Activated naive CD4-positive, alpha-beta T cell treated with anti-CD3 and anti-CD28 coated beads, Interleukin-2, amount 10 ng/mL, durations not matched to agents 7 days and 5 days (primary cell): ENCODE data around the gene VPS54.

Experiments
- CTCF ChIA-PET: fragments of 350-600 bp; sonication (Branson Sonifier 250); formaldehyde crosslinking; loops from one replicate; lab custom pipeline; 2021; ENCODE audit warnings: antibody characterized with exemption; lab: Charles Lee
- DNase-seq: peaks from one replicate; pipeline ENCODE4 v3.0.0-alpha.2; 2020
- H3K27ac Mint-ChIP-seq: one replicate; pipeline ENCODE4 v1.8.0; 2021; ENCODE audit warnings: mild to moderate bottlenecking, moderate library complexity, mixed read lengths
- H3K27me3 Mint-ChIP-seq: one replicate; pipeline ENCODE4 v1.8.0; 2021; ENCODE audit warnings: mild to moderate bottlenecking, mixed read lengths
- H3K36me3 Mint-ChIP-seq: one replicate; pipeline ENCODE4 v1.8.0; 2021; ENCODE audit warnings: mixed read lengths
- H3K4me1 Mint-ChIP-seq: one replicate; pipeline ENCODE4 v1.8.0; 2021; ENCODE audit warnings: mixed read lengths
- H3K4me3 Mint-ChIP-seq: one replicate; pipeline ENCODE4 v1.8.0; 2021; ENCODE audit warnings: mild to moderate bottlenecking, moderate library complexity, mixed read lengths
- H3K9me3 Mint-ChIP-seq: one replicate; pipeline ENCODE4 v1.8.0; 2021; ENCODE audit warnings: mixed read lengths

The VPS54 gene

GRCh38 chr2:63891488-63892030 lies 127.7 kb downstream of the VPS54 start:
- Mint-ChIP-seq H3K27me3 (no peaks in the 10 kb centered on the region), H3K9me3 (no peaks in the 10 kb centered on the region), H3K36me3 (peaks cover 62% of the 10 kb centered on the region), H3K4me1 (no peaks in the 10 kb centered on the region), H3K27ac (no peak overlapping the region), H3K4me3 (no peak overlapping the region)
- DNase-seq = no peak
- CTCF ChIA-PET = interaction anchor here (1.1 kb wide), 1 partner anchor 31 kb away, joined by 3 read pairs; no protein-coding TSS in a partner anchor

GRCh38 chr2:63890678-63891077 lies 128.6 kb downstream of the VPS54 start:
- no peak overlapping the region for H3K4me3 Mint-ChIP-seq
- H3K27me3 Mint-ChIP-seq = no peaks in the 10 kb centered on the region
- DNase-seq = no peak
- H3K9me3 Mint-ChIP-seq = no peaks in the 10 kb centered on the region
- CTCF ChIA-PET = interaction anchor here (1.1 to 1.9 kb wide), 5 partner anchors 9 to 197 kb away, joined by 5 to 11 read pairs (median 6); no protein-coding TSS in a partner anchor
- no peak overlapping the region for H3K27ac Mint-ChIP-seq
- H3K36me3 Mint-ChIP-seq = peaks cover 60% of the 10 kb centered on the region
- no peaks in the 10 kb centered on the region for H3K4me1 Mint-ChIP-seq

DNA sequence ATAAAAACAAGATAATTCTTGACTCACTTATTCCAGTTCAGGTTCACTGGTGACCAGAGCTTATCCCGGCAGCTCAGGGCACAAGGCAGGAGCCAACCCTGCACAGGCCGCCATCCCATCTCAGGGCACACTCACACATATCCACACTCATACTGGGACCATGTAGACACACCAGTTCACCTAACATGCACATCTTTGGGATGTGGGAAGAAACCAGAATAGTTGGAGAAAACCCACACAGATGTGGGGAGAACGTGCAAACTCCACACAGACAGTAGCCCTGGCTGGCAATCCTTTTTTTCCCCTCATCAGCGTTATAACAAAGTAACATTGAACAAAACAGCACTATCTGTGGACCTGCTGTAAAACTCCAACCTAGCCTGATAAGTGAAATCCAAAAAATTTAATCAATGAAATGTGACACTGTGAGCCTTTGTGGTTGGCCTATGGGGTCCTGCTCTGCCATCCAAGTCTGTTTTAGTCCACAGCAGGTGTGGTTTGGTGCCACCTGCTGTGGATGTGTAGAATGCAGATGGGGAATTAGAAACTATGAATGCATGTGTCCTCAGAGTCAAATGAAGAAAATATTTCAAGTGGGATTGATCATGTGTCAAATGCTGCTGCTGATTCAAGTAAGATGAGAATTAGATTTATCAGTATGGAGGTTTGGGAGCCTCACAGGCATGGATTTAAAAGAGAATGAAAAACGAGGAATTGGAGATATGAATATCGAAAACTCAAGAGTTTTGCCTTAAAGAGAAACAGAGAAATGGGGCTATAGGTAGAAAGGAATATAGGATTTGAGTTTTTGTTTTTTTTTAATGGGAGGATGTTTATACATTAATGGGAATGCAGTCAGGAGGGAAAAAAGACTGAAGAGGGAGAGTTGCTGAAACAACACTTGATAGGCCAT lies 130.5 kb downstream of the VPS54 start:
- H3K27ac Mint-ChIP-seq = peak overlapping the region; percentile 63
- no peaks in the 10 kb centered on the region for H3K4me1 Mint-ChIP-seq
- no peak overlapping the region for H3K4me3 Mint-ChIP-seq
- peaks cover 69% of the 10 kb centered on the region for H3K36me3 Mint-ChIP-seq
- H3K27me3 Mint-ChIP-seq = no peaks in the 10 kb centered on the region
- CTCF ChIA-PET = interaction anchor here (1.9 kb wide), 1 partner anchor 190 kb away, joined by 10 read pairs; no protein-coding TSS in a partner anchor
- peak; percentile 58 for DNase-seq
- H3K9me3 Mint-ChIP-seq = no peaks in the 10 kb centered on the region

DNA sequence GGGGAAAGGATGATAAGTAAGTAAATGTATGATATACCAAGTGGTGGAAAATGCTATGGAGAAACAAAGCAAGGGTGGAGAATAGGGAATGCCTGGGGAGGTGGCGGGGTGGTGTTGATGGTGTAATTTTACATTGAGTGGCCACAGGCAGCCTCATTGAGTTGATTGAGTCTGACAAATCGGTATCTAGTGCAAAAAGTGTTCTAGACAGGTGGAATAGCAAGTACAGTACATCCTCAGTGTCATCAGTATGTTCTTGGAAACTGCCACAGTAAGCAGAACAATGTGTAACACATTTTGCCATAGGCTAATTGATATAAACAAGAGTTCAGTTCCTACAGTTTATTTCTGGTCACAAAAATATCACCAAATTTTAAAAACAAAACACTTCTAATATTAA lies 131.2 kb downstream of the VPS54 start:
- no peaks in the 10 kb centered on the region for H3K9me3 Mint-ChIP-seq
- peaks cover 70% of the 10 kb centered on the region for H3K36me3 Mint-ChIP-seq
- CTCF ChIA-PET = no interaction called here
- no peak overlapping the region for H3K4me3 Mint-ChIP-seq
- peak overlapping the region; percentile 29 for H3K27ac Mint-ChIP-seq
- H3K27me3 Mint-ChIP-seq = no peaks in the 10 kb centered on the region
- DNase-seq = no peak
- peaks cover under 1% of the 10 kb centered on the region for H3K4me1 Mint-ChIP-seq

GRCh38 chr2:63886445-63886844 lies 132.8 kb downstream of the VPS54 start:
- CTCF ChIA-PET = no interaction called here
- Mint-ChIP-seq H3K27ac (no peak overlapping the region), H3K4me3 (no peak overlapping the region), H3K36me3 (peaks cover 73% of the 10 kb centered on the region), H3K27me3 (no peaks in the 10 kb centered on the region), H3K4me1 (peaks cover 13% of the 10 kb centered on the region), H3K9me3 (no peaks in the 10 kb centered on the region)
- no peak for DNase-seq

DNA sequence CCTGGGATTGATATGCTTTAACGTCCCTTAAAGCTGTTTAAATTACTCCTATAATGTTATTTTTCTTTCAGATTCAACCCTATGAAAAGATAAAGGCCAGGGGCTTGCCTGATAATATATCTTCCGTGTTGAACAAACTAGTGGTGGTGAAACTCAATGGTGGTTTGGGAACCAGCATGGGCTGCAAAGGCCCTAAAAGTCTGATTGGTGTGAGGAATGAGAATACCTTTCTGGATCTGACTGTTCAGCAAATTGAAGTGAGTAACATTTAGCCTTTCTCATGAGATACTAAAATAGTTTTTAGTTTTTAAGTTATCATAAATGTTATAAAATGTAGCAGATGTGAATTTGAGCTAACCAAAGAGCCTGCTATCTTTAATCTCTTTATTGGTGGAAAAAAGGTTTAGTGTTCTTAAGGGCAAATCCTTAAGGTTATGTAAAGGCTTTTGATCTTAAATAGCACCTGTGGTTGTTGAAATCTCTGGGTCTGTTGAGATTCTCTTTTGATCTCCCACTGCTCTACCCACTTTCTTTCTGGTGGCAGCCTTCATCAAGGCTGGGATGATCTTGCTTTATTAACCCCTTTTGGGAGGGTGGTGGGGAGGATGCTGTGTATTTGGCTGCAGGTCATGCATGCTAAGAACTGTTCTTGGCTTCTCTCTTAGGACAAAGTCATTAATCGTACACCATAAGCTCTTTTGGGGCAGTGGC lies 136.7 kb downstream of the VPS54 start:
- no peak overlapping the region for H3K27ac Mint-ChIP-seq
- no peaks in the 10 kb centered on the region for H3K27me3 Mint-ChIP-seq
- CTCF ChIA-PET = interaction anchor here (1.5 kb wide), 1 partner anchor 191 kb away, joined by 3 read pairs; no protein-coding TSS in a partner anchor
- no peak for DNase-seq
- peaks cover 57% of the 10 kb centered on the region for H3K36me3 Mint-ChIP-seq
- H3K4me3 Mint-ChIP-seq = no peak overlapping the region
- no peaks in the 10 kb centered on the region for H3K9me3 Mint-ChIP-seq
- peaks cover 22% of the 10 kb centered on the region for H3K4me1 Mint-ChIP-seq

GRCh38 chr2:63881205-63881604 lies 138.0 kb downstream of the VPS54 start:
- H3K27me3 Mint-ChIP-seq = no peaks in the 10 kb centered on the region
- H3K9me3 Mint-ChIP-seq = no peaks in the 10 kb centered on the region
- DNase-seq = no peak
- peak overlapping the region; percentile 8 for H3K27ac Mint-ChIP-seq
- CTCF ChIA-PET = no interaction called here
- H3K4me3 Mint-ChIP-seq = no peak overlapping the region
- H3K36me3 Mint-ChIP-seq = peaks cover 59% of the 10 kb centered on the region
- H3K4me1 Mint-ChIP-seq = peaks cover 24% of the 10 kb centered on the region

- Mint-ChIP-seq H3K9me3 (no peaks in the 10 kb centered on the region), H3K27ac (peak overlapping the region; percentile 47), H3K4me3 (no peak overlapping the region), H3K4me1 (peaks cover 24% of the 10 kb centered on the region), H3K27me3 (no peaks in the 10 kb centered on the region), H3K36me3 (peaks cover 62% of the 10 kb centered on the region)
- CTCF ChIA-PET = no interaction called here
- no peak for DNase-seq
These were observed 138.6 kb downstream of the VPS54 start for GRCh38 chr2:63880625-63881024.

- peaks cover 26% of the 10 kb centered on the region for H3K4me1 Mint-ChIP-seq
- H3K27me3 Mint-ChIP-seq = no peaks in the 10 kb centered on the region
- CTCF ChIA-PET = no interaction called here
- no peak for DNase-seq
- peaks cover 62% of the 10 kb centered on the region for H3K36me3 Mint-ChIP-seq
- no peak overlapping the region for H3K27ac Mint-ChIP-seq
- no peak overlapping the region for H3K4me3 Mint-ChIP-seq
- H3K9me3 Mint-ChIP-seq = no peaks in the 10 kb centered on the region
These were observed 139.3 kb downstream of the VPS54 start for GRCh38 chr2:63879876-63880433.

- Mint-ChIP-seq H3K27ac (no peak overlapping the region), H3K4me1 (peaks cover 27% of the 10 kb centered on the region), H3K36me3 (peaks cover 63% of the 10 kb centered on the region), H3K9me3 (peaks cover 3% of the 10 kb centered on the region), H3K27me3 (no peaks in the 10 kb centered on the region), H3K4me3 (no peak overlapping the region)
- no peak for DNase-seq
- CTCF ChIA-PET = interaction anchor here (1.4 kb wide), 1 partner anchor 18 kb away, joined by 3 read pairs; no protein-coding TSS in a partner anchor
These were observed 140.7 kb downstream of the VPS54 start for GRCh38 chr2:63878486-63878885.

GRCh38 chr2:63876311-63876710 lies 142.9 kb downstream of the VPS54 start:
- Mint-ChIP-seq H3K36me3 (peaks cover 70% of the 10 kb centered on the region), H3K9me3 (peaks cover 5% of the 10 kb centered on the region), H3K27ac (no peak overlapping the region), H3K4me1 (peaks cover 16% of the 10 kb centered on the region), H3K27me3 (no peaks in the 10 kb centered on the region), H3K4me3 (no peak overlapping the region)
- no peak for DNase-seq
- CTCF ChIA-PET = interaction anchor here (0.9 to 1.5 kb wide), 4 partner anchors 14 to 177 kb away, joined by 3 to 6 read pairs (median 4); no protein-coding TSS in a partner anchor

DNA sequence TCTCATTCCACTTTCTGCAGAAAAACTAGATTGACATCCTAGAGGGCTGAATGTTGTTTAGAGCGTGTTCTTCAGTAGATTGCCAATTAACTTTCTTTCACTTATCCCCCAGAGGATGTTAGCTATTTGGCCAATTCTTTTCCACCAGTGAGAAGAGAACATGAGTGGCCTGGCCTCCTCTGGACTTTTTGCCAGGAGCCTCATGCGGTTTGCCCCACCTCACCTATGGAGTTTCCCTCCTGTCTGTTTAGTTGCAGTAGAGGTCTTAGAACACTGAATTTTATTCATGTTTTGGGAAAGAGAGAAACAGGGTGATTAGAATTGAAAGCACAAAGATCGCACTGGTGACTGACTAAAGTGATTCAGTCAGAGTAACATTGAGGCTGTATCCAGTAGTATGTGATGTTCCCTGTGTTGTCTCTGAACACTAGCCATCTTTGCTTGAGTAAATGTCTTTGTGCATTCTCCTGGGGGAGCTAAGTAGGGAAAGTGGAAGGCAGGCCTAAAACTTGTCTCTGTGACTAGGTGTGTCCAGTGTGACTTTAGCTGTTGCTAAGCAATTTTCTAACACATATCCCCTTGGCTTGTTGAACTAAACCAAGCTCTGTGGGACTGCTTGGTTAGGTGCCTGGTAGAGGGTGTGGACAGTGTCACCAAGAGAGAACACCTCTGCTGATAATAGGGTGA lies 143.5 kb downstream of the VPS54 start:
- DNase-seq = no peak
- no peak overlapping the region for H3K4me3 Mint-ChIP-seq
- peaks cover 10% of the 10 kb centered on the region for H3K4me1 Mint-ChIP-seq
- H3K36me3 Mint-ChIP-seq = peaks cover 68% of the 10 kb centered on the region
- CTCF ChIA-PET = interaction anchor here (0.9 to 1.5 kb wide), 4 partner anchors 14 to 178 kb away, joined by 3 to 6 read pairs (median 4); no protein-coding TSS in a partner anchor
- peaks cover 5% of the 10 kb centered on the region for H3K9me3 Mint-ChIP-seq
- no peaks in the 10 kb centered on the region for H3K27me3 Mint-ChIP-seq
- H3K27ac Mint-ChIP-seq = no peak overlapping the region

DNA sequence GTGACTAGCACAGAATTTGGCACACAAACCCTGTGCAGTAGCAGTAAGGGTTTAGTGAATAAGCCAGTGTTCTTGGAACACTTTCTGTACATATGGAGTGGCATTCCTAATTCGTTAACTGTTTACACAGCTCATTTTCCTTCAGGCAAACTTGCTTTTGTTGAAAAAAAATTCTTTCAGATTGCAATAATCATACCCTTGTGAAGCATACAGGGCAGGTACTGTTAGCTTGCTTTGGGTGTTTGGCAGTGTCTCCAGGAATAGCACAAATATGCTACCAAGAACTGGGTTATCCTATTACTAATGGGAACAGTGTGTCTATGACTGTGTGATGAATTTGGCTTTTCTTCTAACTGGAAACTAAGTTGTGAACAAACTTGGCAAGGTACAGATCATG lies 144.1 kb downstream of the VPS54 start:
- Mint-ChIP-seq H3K27ac (no peak overlapping the region), H3K4me3 (no peak overlapping the region), H3K27me3 (no peaks in the 10 kb centered on the region), H3K36me3 (peaks cover 67% of the 10 kb centered on the region), H3K9me3 (peaks cover 5% of the 10 kb centered on the region), H3K4me1 (peaks cover 7% of the 10 kb centered on the region)
- CTCF ChIA-PET = interaction anchor here (1.1 kb wide), 1 partner anchor 177 kb away, joined by 3 read pairs; no protein-coding TSS in a partner anchor
- DNase-seq = no peak
